Body of pancreas (tissue), 4 donors: ENCODE data around the gene KCNJ3. TPM values are rescaled to one million over a fixed set of nuclear protein-coding genes. Genes with fewer than 3 reads are reported as not detected.

ENCODE experiments used
- ATAC-seq: fragments of 150-250 bp; one replicate; pipeline ENCODE4 v1.9.1; 2016
- DNase-seq, 4 donors: peaks; one replicate each; pipeline ENCODE4 v3.0.0-alpha.2; 2019
- H3K27ac ChIP-seq, 4 donors: fragments of 200-600 bp; sonication (generic); 1 replicate in 3 of 4; 2 replicates in 1 of 4; pipeline versions ENCODE4 v1.5.1 to v1.6.1; 2016 to 2019; ENCODE audit warnings: mild to moderate bottlenecking in 1 of 4, mixed read lengths in 1 of 4, moderate library complexity in 1 of 4
- H3K27me3 ChIP-seq, 2 donors: fragments of 200-600 bp; sonication (generic); one replicate each; pipeline ENCODE4 v1.6.0; 2016; ENCODE audit warnings: mild to moderate bottlenecking in 1 of 2
- H3K36me3 ChIP-seq, 2 donors: fragments of 200-600 bp; sonication (generic); replicated peaks in 1 of 2; 2 replicates each; pipeline ENCODE4 v1.5.1; 2016; ENCODE audit warnings: low read depth in 2 of 2; ENCODE audit not compliant: insufficient read depth in 1 of 2
- H3K4me1 ChIP-seq: fragments of 200-600 bp; sonication (generic); one replicate; pipeline ENCODE4 v1.6.0; 2016
- H3K4me3 ChIP-seq, 2 donors: fragments of 200-600 bp; sonication (generic); 1 replicate in 1 of 2; 2 replicates in 1 of 2; pipeline ENCODE4 v1.5.1; 2016 to 2019
- H3K9me3 ChIP-seq, 3 donors: fragments of 200-600 bp; sonication (generic); 1 replicate in 2 of 3; 2 replicates in 1 of 3; pipeline ENCODE4 v1.5.1; 2016
- CTCF ChIP-seq, 7 experiments: fragments of 450-650 bp in 4 of 7; fragments of 200-600 bp in 3 of 7; sonication (generic) in 3 of 7; IDR thresholded peaks; one replicate each; pipeline ENCODE4 v1.5.1; 2016 to 2019; ENCODE audit warnings: antibody characterized with exemption in 7 of 7
- POLR2A ChIP-seq, 3 donors: fragments of 450-650 bp; IDR thresholded peaks; one replicate each; pipeline ENCODE4 v1.6.1; 2016; ENCODE audit warnings: antibody characterized with exemption in 3 of 3, mild to moderate bottlenecking in 2 of 3
- WGBS, 2 donors: methylation state at CpG; one replicate each; pipeline ENCODE4 v1.1.5; 2017; 5-methylcytosine and 5-hydroxymethylcytosine counted together
- intact Hi-C: fragments of 100-400 bp; cut with DNase I; formaldehyde crosslinking; loops from one replicate; pipeline ENCODE4 v1.15.1; 2023
- total RNA-seq, 2 donors: library from RNA; depleted of rRNA; stranded (reverse); fragments of >200 nt; gene quantifications; one replicate each; pipeline ENCODE4 v1.1.0, GENCODE V29; 2016

The KCNJ3 gene
- total RNA-seq, 2 donors from 2014 or later: 0.33 to 0.78 TPM

- H3K9me3 ChIP-seq: no peaks in the 10 kb centered on the region
- WGBS, 2 donors: 39 to 45% methylated on average over 4 of the region's 4 CpGs
- no peaks in the 10 kb centered on the region for H3K36me3 ChIP-seq
- TF ChIP-seq CTCF (IDR thresholded peaks at IDR 0.05) (peak in 1 of 7 experiments; percentile 8), POLR2A (IDR thresholded peaks at IDR 0.05) (no peak)
- ATAC-seq (no peak), DNase-seq (peak in 1 of 4 donors; percentile 20)
- peaks cover 20% of the 10 kb centered on the region for H3K4me1 ChIP-seq
- intact Hi-C loops: no loop called here
- H3K4me3 ChIP-seq: no peak overlapping the region
- H3K27ac ChIP-seq: no peak overlapping the region
- no peaks in the 10 kb centered on the region for H3K27me3 ChIP-seq
These were observed 1.6 kb downstream of the KCNJ3 start for GRCh38 chr2:154700136-154700535.

- WGBS, 2 donors: 36 to 45% methylated on average over 4 of the region's 4 CpGs
These were observed 6.5 kb downstream of the KCNJ3 start for GRCh38 chr2:154704991-154705390.

GRCh38 chr2:154706660-154707059, 8.2 kb downstream of the KCNJ3 start:
- Histone ChIP-seq H3K36me3 (no peaks in the 10 kb centered on the region), H3K27ac (no peak overlapping the region), H3K4me3 (no peak overlapping the region), H3K4me1 (no peaks in the 10 kb centered on the region), H3K27me3 (no peaks in the 10 kb centered on the region), H3K9me3 (no peaks in the 10 kb centered on the region)
- DNase-seq (no peak), ATAC-seq (no peak)
- intact Hi-C loops: no loop called here
- no peak for TF ChIP-seq POLR2A (IDR thresholded peaks at IDR 0.05)
- TF ChIP-seq CTCF (IDR thresholded peaks at IDR 0.05): no peak
- 48 to 62% methylated on average over 1 of the region's 1 CpG for WGBS, 2 donors

More at GRCh38 chr2:154704991-154705390, 6.5 kb downstream of the KCNJ3 start:
- H3K4me3 ChIP-seq: no peak overlapping the region
- no peak overlapping the region for H3K27ac ChIP-seq
- no peaks in the 10 kb centered on the region for H3K4me1 ChIP-seq
- H3K9me3 ChIP-seq: no peaks in the 10 kb centered on the region
- no peaks in the 10 kb centered on the region for H3K36me3 ChIP-seq
- DNase-seq (no peak), ATAC-seq (no peak)
- no peaks in the 10 kb centered on the region for H3K27me3 ChIP-seq
- TF ChIP-seq CTCF (IDR thresholded peaks at IDR 0.05): no peak
- intact Hi-C loops: no loop called here

- no peak for DNase-seq
- intact Hi-C loops: no loop called here
- no peak overlapping the region for H3K27ac ChIP-seq
- no peak overlapping the region for H3K4me3 ChIP-seq
- no peaks in the 10 kb centered on the region for H3K9me3 ChIP-seq
- H3K4me1 ChIP-seq: no peaks in the 10 kb centered on the region
- no peak for TF ChIP-seq CTCF (IDR thresholded peaks at IDR 0.05)
- no peak for TF ChIP-seq POLR2A (IDR thresholded peaks at IDR 0.05)
- H3K36me3 ChIP-seq: no peaks in the 10 kb centered on the region
- no peaks in the 10 kb centered on the region for H3K27me3 ChIP-seq
- ATAC-seq: no peak
- 76 to 89% methylated on average over 3 of the region's 3 CpGs for WGBS, 2 donors
These were observed 9.6 kb downstream of the KCNJ3 start for GRCh38 chr2:154707994-154708575.

- H3K36me3 ChIP-seq: no peaks in the 10 kb centered on the region
- no peaks in the 10 kb centered on the region for H3K9me3 ChIP-seq
- H3K4me3 ChIP-seq: no peak overlapping the region
- TF ChIP-seq POLR2A (IDR thresholded peaks at IDR 0.05): no peak
- no peak for TF ChIP-seq CTCF (IDR thresholded peaks at IDR 0.05)
- intact Hi-C loops: no loop called here
- H3K4me1 ChIP-seq: no peaks in the 10 kb centered on the region
- DNase-seq (peak in 1 of 4 donors; percentile 5), ATAC-seq (no peak)
- no peak overlapping the region for H3K27ac ChIP-seq
- no peaks in the 10 kb centered on the region for H3K27me3 ChIP-seq
- WGBS, 2 donors: 19 to 26% methylated on average over 3 of the region's 3 CpGs
These were observed 10.7 kb downstream of the KCNJ3 start for GRCh38 chr2:154709215-154709614.
